ENCODE measurements around the gene HSF2. TPM values are rescaled to one million over a fixed set of nuclear protein-coding genes. Genes with fewer than 3 reads are reported as not detected.

The HSF2 gene
- total RNA-seq, 4 donors from 2014 or later, result 14.0 to 28.8 (median 20.1) TPM

DNA sequence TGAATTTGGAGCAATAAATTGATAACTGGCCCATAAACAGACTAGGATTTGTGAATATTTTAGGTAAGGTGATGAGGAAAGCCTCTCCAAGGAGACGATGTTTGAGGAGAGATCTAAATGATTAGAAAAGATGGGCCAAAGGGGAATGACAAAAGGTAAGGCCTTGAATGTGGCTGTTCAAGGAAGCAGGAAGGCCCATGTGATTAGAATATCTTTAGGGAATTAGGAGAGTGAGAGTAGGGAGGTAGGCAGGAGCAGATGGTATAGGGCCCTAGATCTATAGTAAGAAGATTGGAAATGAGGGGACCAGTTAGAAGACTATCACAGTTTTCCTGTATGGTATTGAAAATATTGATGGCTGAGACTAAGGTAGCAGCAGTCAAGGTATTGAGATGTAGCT lies 6.7 kb downstream of the HSF2 start:
- H3K9me3 ChIP-seq, result no peaks in the 10 kb centered on the region
- intact Hi-C loops (cut with DNase I), result loop anchor here (10.0 kb wide), 1 partner anchor 49 kb away; no protein-coding TSS in a partner anchor
- H3K27me3 ChIP-seq, result no peaks in the 10 kb centered on the region
- H3K27ac ChIP-seq, result no peak overlapping the region
- H3K4me3 ChIP-seq (replicated peaks in 1 of 3), result no peak overlapping the region
- no peak for DNase-seq
- WGBS, 2 donors, result 98% methylated on average over 1 of the region's 1 CpG
- H3K36me3 ChIP-seq, result no peaks in the 10 kb centered on the region
- H3K4me1 ChIP-seq, result peaks cover 0 to 2% of the 10 kb centered on the region in 2 donors
- TF ChIP-seq, protein P1, sequence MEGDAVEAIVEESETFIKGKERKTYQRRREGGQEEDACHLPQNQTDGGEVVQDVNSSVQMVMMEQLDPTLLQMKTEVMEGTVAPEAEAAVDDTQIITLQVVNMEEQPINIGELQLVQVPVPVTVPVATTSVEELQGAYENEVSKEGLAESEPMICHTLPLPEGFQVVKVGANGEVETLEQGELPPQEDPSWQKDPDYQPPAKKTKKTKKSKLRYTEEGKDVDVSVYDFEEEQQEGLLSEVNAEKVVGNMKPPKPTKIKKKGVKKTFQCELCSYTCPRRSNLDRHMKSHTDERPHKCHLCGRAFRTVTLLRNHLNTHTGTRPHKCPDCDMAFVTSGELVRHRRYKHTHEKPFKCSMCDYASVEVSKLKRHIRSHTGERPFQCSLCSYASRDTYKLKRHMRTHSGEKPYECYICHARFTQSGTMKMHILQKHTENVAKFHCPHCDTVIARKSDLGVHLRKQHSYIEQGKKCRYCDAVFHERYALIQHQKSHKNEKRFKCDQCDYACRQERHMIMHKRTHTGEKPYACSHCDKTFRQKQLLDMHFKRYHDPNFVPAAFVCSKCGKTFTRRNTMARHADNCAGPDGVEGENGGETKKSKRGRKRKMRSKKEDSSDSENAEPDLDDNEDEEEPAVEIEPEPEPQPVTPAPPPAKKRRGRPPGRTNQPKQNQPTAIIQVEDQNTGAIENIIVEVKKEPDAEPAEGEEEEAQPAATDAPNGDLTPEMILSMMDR (IDR thresholded peaks at IDR 0.05), result no peak
- no peak for TF ChIP-seq POLR2A (IDR thresholded peaks at IDR 0.05)

DNA sequence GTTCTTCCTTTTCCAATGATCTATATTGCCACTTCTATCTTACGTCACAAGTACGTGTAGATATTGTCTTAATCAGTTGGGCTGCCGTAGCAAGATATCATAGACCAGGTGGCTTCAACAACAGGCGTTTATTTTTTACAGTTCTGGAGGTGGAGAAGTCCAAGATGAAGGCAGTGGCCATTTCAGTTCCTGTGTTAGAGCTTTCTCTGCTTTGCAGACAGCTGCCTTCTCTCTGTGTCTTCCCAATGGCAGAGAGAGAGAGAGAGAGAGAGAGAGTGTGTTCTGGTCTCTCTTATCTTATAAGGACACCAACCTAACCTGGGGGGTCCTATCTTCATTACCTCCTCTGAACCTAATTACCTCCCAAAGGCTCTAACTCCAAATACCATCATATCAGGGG lies 8.3 kb downstream of the HSF2 start:
- Histone ChIP-seq H3K36me3 (peaks cover 0 to under 1% of the 10 kb centered on the region in 2 donors), H3K9me3 (no peaks in the 10 kb centered on the region), H3K4me1 (no peaks in the 10 kb centered on the region), H3K4me3 (replicated peaks in 1 of 3) (no peak overlapping the region), H3K27ac (no peak overlapping the region), H3K27me3 (no peaks in the 10 kb centered on the region)
- intact Hi-C loops (cut with DNase I), result loop anchor here (10.0 kb wide), 1 partner anchor 47 kb away; no protein-coding TSS in a partner anchor
- DNase-seq, result no peak
- TF ChIP-seq, protein P1 (IDR thresholded peaks at IDR 0.05), result no peak
- TF ChIP-seq POLR2A (IDR thresholded peaks at IDR 0.05), result no peak
- 75 to 96% methylated on average over 4 of the region's 4 CpGs for WGBS, 2 donors

DNA sequence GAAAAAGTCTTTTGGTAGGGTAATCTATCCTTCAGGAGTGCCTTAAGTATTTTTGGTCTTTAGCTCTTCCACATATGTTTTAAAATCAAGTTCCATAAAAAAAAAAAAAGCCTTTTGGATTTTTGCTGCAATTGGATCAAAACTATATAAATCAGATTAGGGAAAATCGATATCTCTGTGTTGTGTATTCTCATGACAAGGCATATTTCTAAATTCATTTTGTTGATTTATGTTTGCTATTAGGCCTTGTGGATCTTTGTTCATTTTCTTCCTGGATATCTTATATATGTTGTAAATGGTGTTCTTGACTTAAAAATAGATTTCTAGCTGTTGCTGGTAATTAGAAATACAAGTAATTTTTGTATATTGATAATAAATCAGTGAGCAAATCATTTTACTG lies 8.8 kb downstream of the HSF2 start:
- Histone ChIP-seq H3K27me3 (no peaks in the 10 kb centered on the region), H3K4me1 (no peaks in the 10 kb centered on the region), H3K27ac (no peak overlapping the region), H3K4me3 (replicated peaks in 1 of 3) (no peak overlapping the region), H3K36me3 (peaks cover 0 to 4% of the 10 kb centered on the region in 2 donors), H3K9me3 (no peaks in the 10 kb centered on the region)
- WGBS, 2 donors, result 90 to 96% methylated on average over 1 of the region's 1 CpG
- intact Hi-C loops (cut with DNase I), result loop anchor here (10.0 kb wide), 1 partner anchor 47 kb away; no protein-coding TSS in a partner anchor
- TF ChIP-seq POLR2A (IDR thresholded peaks at IDR 0.05), result no peak
- TF ChIP-seq, protein P1 (IDR thresholded peaks at IDR 0.05), result no peak
- DNase-seq, result no peak

DNA sequence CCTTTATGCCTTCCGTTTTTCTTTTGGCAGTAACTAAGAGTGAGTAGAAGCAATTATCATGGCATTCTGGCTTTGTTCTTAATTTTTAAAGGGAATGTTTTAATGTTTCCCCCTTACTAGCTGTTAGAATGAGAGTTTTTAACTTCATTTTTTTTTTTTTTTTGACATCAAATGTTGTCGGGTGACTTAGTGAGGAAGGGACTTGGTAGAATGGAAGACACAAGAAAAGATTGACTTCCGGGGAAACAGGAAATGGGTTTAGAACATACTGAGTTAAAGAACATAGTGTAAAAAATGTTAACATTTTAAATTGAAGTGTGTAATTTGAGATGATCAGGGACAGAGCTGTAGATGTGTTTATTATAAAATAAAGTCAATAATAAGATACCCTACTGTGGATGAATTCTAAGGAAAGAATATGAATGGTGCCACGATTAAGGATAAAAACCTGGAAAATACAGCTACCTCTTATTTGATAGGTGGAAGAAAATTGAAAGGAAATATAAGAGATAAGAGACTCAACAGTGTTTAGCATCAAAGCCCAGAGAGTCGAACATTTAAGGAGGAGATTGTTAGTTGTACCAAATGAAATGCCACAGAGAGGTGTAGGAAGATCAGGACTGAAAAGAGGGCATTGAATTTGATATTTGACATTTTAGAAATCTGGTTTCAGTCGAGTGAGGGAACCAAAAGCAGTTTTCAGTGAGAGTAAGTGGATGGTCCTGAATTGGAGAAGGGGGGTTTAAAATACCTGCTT lies 9.4 kb downstream of the HSF2 start:
- no peak for DNase-seq
- Histone ChIP-seq H3K36me3 (peaks cover 0 to 4% of the 10 kb centered on the region in 2 donors), H3K4me1 (no peaks in the 10 kb centered on the region), H3K9me3 (no peaks in the 10 kb centered on the region), H3K27ac (no peak overlapping the region), H3K27me3 (no peaks in the 10 kb centered on the region), H3K4me3 (replicated peaks in 1 of 3) (no peak overlapping the region)
- no peak for TF ChIP-seq POLR2A (IDR thresholded peaks at IDR 0.05)
- WGBS, 2 donors, result 75 to 85% methylated on average over 6 of the region's 6 CpGs
- intact Hi-C loops (cut with DNase I), result loop anchor here (10.0 kb wide), 1 partner anchor 46 kb away; no protein-coding TSS in a partner anchor

DNA sequence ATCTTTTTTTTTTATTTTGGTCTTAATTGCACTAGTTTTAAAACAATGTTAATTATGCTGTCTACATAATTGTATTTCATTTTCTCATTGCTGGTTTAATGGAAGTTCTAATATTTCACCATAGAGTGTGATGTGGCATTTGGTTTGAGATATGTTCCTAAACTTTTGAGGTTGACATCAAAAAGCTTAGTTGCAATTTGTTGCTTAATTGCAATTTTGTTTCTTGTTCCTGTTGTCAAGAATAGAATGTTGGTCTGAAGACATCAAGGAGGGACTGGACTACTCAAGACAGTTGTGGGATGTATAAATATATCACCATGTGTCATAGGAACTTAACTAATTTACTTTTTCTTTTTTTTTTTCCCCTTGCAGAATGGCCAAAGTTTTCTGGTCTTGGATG lies 12.5 kb downstream of the HSF2 start:
- Histone ChIP-seq H3K4me3 (replicated peaks in 1 of 3) (no peak overlapping the region), H3K9me3 (no peaks in the 10 kb centered on the region), H3K36me3 (peaks cover 0 to 4% of the 10 kb centered on the region in 2 donors), H3K27me3 (no peaks in the 10 kb centered on the region), H3K27ac (no peak overlapping the region), H3K4me1 (no peaks in the 10 kb centered on the region)
- intact Hi-C loops (cut with DNase I), result no loop called here
- TF ChIP-seq, protein P1 (IDR thresholded peaks at IDR 0.05), result no peak
- TF ChIP-seq POLR2A (IDR thresholded peaks at IDR 0.05), result no peak
- no peak for DNase-seq

Measured in thyroid gland (tissue), 4 donors.